Loucy (cell line): ENCODE results near the gene CLDN10.

Experiments used
- H2AFZ ChIP-seq: fragments of 200-600 bp; sonication (generic); 2 replicates; pipeline ENCODE4 v1.6.0; 2016; ENCODE audit warnings: antibody characterized with exemption, mild to moderate bottlenecking, low read length, moderate library complexity
- H3F3A ChIP-seq: fragments of 200-600 bp; 2 replicates; pipeline ENCODE4 v1.6.0; 2016; ENCODE audit warnings: antibody characterized with exemption, low read depth, mild to moderate bottlenecking
- H3K27me3 ChIP-seq: fragments of 200-600 bp; sonication (generic); 2 replicates; pipeline ENCODE4 v1.6.1; 2014; ENCODE audit warnings: low read length, mild to moderate bottlenecking; ENCODE audit not compliant: insufficient read depth, poor library complexity, severe bottlenecking
- H3K36me3 ChIP-seq: fragments of 200-600 bp; sonication (generic); 2 replicates; pipeline ENCODE4 v1.6.1; 2016; ENCODE audit warnings: low read length; ENCODE audit not compliant: insufficient read depth
- H3K4me1 ChIP-seq: fragments of 200-600 bp; sonication (generic); 2 replicates; pipeline ENCODE4 v1.5.1; 2014; ENCODE audit warnings: low read length, mild to moderate bottlenecking; ENCODE audit not compliant: insufficient read depth, poor library complexity, severe bottlenecking
- H3K4me2 ChIP-seq: fragments of 200-600 bp; sonication (generic); 2 replicates; pipeline ENCODE4 v1.6.0; 2014; ENCODE audit warnings: antibody characterized with exemption, low read length, low read depth, mild to moderate bottlenecking; ENCODE audit not compliant: poor library complexity, severe bottlenecking
- H3K4me3 ChIP-seq: fragments of 200-600 bp; sonication (generic); 2 replicates; pipeline ENCODE4 v1.5.1; 2014; ENCODE audit warnings: low read length, mild to moderate bottlenecking, mixed read lengths; ENCODE audit not compliant: poor library complexity, severe bottlenecking
- H3K79me2 ChIP-seq: fragments of 200-600 bp; sonication (generic); 2 replicates; pipeline ENCODE4 v1.6.1; 2014; ENCODE audit warnings: low read length; ENCODE audit not compliant: insufficient read depth
- H3K9ac ChIP-seq: fragments of 200-600 bp; sonication (generic); 2 replicates; pipeline ENCODE4 v1.6.0; 2014; ENCODE audit warnings: mild to moderate bottlenecking, low read depth, low read length, moderate library complexity; ENCODE audit not compliant: poor library complexity, severe bottlenecking
- H3K9me2 ChIP-seq: fragments of 200-600 bp; sonication (generic); replicated peaks from 2 replicates; pipeline ENCODE4 v1.6.1; 2016; ENCODE audit warnings: low read depth, low read length, mixed read lengths
- H3K9me3 ChIP-seq: fragments of 200-600 bp; sonication (generic); 2 replicates; pipeline ENCODE4 v1.6.1; 2014; ENCODE audit warnings: mild to moderate bottlenecking, antibody characterized with exemption, low read length, low read depth; ENCODE audit not compliant: insufficient read depth
- H4K20me1 ChIP-seq: fragments of 200-600 bp; sonication (generic); 2 replicates; pipeline ENCODE4 v1.6.0; 2014; ENCODE audit warnings: antibody characterized with exemption, low read length, mild to moderate bottlenecking; ENCODE audit not compliant: insufficient read depth, poor library complexity, severe bottlenecking
- CTCF ChIP-seq: fragments of 200-600 bp; sonication (generic); conservative IDR thresholded peaks from 2 replicates; pipeline ENCODE4 v1.5.1; 2014; ENCODE audit warnings: mild to moderate bottlenecking, antibody characterized with exemption, low read length
- EZH2phosphoT487 ChIP-seq: fragments of 200-600 bp; IDR thresholded peaks from 2 replicates; pipeline ENCODE4 v1.6.1; 2018; ENCODE audit warnings: antibody characterized with exemption, mild to moderate bottlenecking, moderate library complexity, borderline replicate concordance

Gene CLDN10

GRCh38 chr13:95541911-95542474, 10.5 kb upstream of the CLDN10 start:
- no peaks in the 10 kb centered on the region for H3K36me3 ChIP-seq
- TF ChIP-seq CTCF = no peak
- TF ChIP-seq EZH2phosphoT487 = no peak
- H3K4me3 ChIP-seq = no peak overlapping the region
- H3K4me1 ChIP-seq = no peaks in the 10 kb centered on the region
- no peaks in the 10 kb centered on the region for H3K9me3 ChIP-seq
- H4K20me1 ChIP-seq = no peaks in the 10 kb centered on the region
- no peaks in the 10 kb centered on the region for H3K79me2 ChIP-seq
- no peaks in the 10 kb centered on the region for H3K9me2 ChIP-seq
- no peaks in the 10 kb centered on the region for H3K27me3 ChIP-seq
- no peak overlapping the region for H2AFZ ChIP-seq
- H3K4me2 ChIP-seq = no peak overlapping the region
- H3K9ac ChIP-seq = no peak overlapping the region
- H3F3A ChIP-seq = no peaks in the 10 kb centered on the region

- no peak for TF ChIP-seq EZH2phosphoT487
- no peak for TF ChIP-seq CTCF
Measured at GRCh38 chr13:95544293-95544692, 8.2 kb upstream of the CLDN10 start.

GRCh38 chr13:95546919-95547318, 5.6 kb upstream of the CLDN10 start:
- no peaks in the 10 kb centered on the region for H3K36me3 ChIP-seq
- no peaks in the 10 kb centered on the region for H3K27me3 ChIP-seq
- H3K9me3 ChIP-seq = no peaks in the 10 kb centered on the region
- H3K4me3 ChIP-seq = no peak overlapping the region
- H3K9ac ChIP-seq = no peak overlapping the region
- TF ChIP-seq EZH2phosphoT487 (no peak), CTCF (no peak)
- no peaks in the 10 kb centered on the region for H4K20me1 ChIP-seq
- no peaks in the 10 kb centered on the region for H3F3A ChIP-seq
- H3K9me2 ChIP-seq = no peaks in the 10 kb centered on the region
- no peak overlapping the region for H3K4me2 ChIP-seq
- no peaks in the 10 kb centered on the region for H3K79me2 ChIP-seq
- H2AFZ ChIP-seq = no peak overlapping the region
- no peaks in the 10 kb centered on the region for H3K4me1 ChIP-seq

More at GRCh38 chr13:95544293-95544692, 8.2 kb upstream of the CLDN10 start:
- Histone ChIP-seq H3K9me3 (no peaks in the 10 kb centered on the region), H3K4me2 (no peak overlapping the region), H3K9me2 (no peaks in the 10 kb centered on the region), H3K79me2 (no peaks in the 10 kb centered on the region), H2AFZ (no peak overlapping the region), H3K9ac (no peak overlapping the region), H4K20me1 (no peaks in the 10 kb centered on the region), H3F3A (no peaks in the 10 kb centered on the region), H3K27me3 (no peaks in the 10 kb centered on the region), H3K4me3 (no peak overlapping the region), H3K4me1 (no peaks in the 10 kb centered on the region), H3K36me3 (no peaks in the 10 kb centered on the region)
